Measurements from ENCODE around the gene SGMS1. TPM values are rescaled to one million over a fixed set of nuclear protein-coding genes. Genes with fewer than 3 reads are reported as not detected.
A peak's percentile ranks its signal among the peaks of the same experiment; 100 is the strongest.

SGMS1 gene
- total RNA-seq, 1 donor from 2014 or later = 24.1 TPM

GRCh38 chr10:50362547-50363125 is 261.1 kb downstream of the SGMS1 start:
- Mint-ChIP-seq H3K27ac (ENCODE audit: unreplicated experiment) (no peak overlapping the region), H3K27me3 (ENCODE audit: unreplicated experiment) (no peaks in the 10 kb centered on the region), H3K4me1 (ENCODE audit: low read depth, unreplicated experiment) (peaks cover 14% of the 10 kb centered on the region), H3K4me3 (ENCODE audit: unreplicated experiment) (no peak overlapping the region), H3K36me3 (ENCODE audit: unreplicated experiment) (no peaks in the 10 kb centered on the region), H3K9me3 (ENCODE audit: unreplicated experiment) (no peaks in the 10 kb centered on the region)
- no peak for DNase-seq
- no peak for TF ChIP-seq CTCF (IDR thresholded peaks at IDR 0.05; ENCODE audit: partially characterized antibody, unreplicated experiment)

- DNase-seq = no peak
- no peak for TF ChIP-seq CTCF (IDR thresholded peaks at IDR 0.05; ENCODE audit: partially characterized antibody, unreplicated experiment)
- no peak overlapping the region for H3K4me3 Mint-ChIP-seq (ENCODE audit: unreplicated experiment)
- no peak overlapping the region for H3K27ac Mint-ChIP-seq (ENCODE audit: unreplicated experiment)
- H3K27me3 Mint-ChIP-seq (ENCODE audit: unreplicated experiment) = no peaks in the 10 kb centered on the region
- H3K9me3 Mint-ChIP-seq (ENCODE audit: unreplicated experiment) = no peaks in the 10 kb centered on the region
- peaks cover 14% of the 10 kb centered on the region for H3K4me1 Mint-ChIP-seq (ENCODE audit: low read depth, unreplicated experiment)
- H3K36me3 Mint-ChIP-seq (ENCODE audit: unreplicated experiment) = no peaks in the 10 kb centered on the region
Observed at GRCh38 chr10:50361946-50362345, 261.8 kb downstream of the SGMS1 start.

GRCh38 chr10:50360077-50360850 is 263.5 kb downstream of the SGMS1 start:
- no peaks in the 10 kb centered on the region for H3K27me3 Mint-ChIP-seq (ENCODE audit: unreplicated experiment)
- H3K4me3 Mint-ChIP-seq (ENCODE audit: unreplicated experiment) = no peak overlapping the region
- no peaks in the 10 kb centered on the region for H3K36me3 Mint-ChIP-seq (ENCODE audit: unreplicated experiment)
- H3K9me3 Mint-ChIP-seq (ENCODE audit: unreplicated experiment) = no peaks in the 10 kb centered on the region
- TF ChIP-seq CTCF (IDR thresholded peaks at IDR 0.05; ENCODE audit: partially characterized antibody, unreplicated experiment) = no peak
- no peak for DNase-seq
- peak overlapping the region; percentile 56 for H3K27ac Mint-ChIP-seq (ENCODE audit: unreplicated experiment)
- peaks cover 15% of the 10 kb centered on the region for H3K4me1 Mint-ChIP-seq (ENCODE audit: low read depth, unreplicated experiment)

GRCh38 chr10:50358925-50359687 is 264.6 kb downstream of the SGMS1 start:
- Mint-ChIP-seq H3K4me1 (ENCODE audit: low read depth, unreplicated experiment) (peaks cover 15% of the 10 kb centered on the region), H3K27me3 (ENCODE audit: unreplicated experiment) (no peaks in the 10 kb centered on the region), H3K4me3 (ENCODE audit: unreplicated experiment) (no peak overlapping the region), H3K9me3 (ENCODE audit: unreplicated experiment) (no peaks in the 10 kb centered on the region), H3K36me3 (ENCODE audit: unreplicated experiment) (no peaks in the 10 kb centered on the region), H3K27ac (ENCODE audit: unreplicated experiment) (no peak overlapping the region)
- no peak for DNase-seq
- no peak for TF ChIP-seq CTCF (IDR thresholded peaks at IDR 0.05; ENCODE audit: partially characterized antibody, unreplicated experiment)

Data from glutamatergic neuron (in vitro differentiated cells).